GM23248 (cell line): ENCODE measurements around the gene GAK. TPM values are rescaled to one million over a fixed set of nuclear protein-coding genes. Genes with fewer than 3 reads are reported as not detected.

Experiments
- DNase-seq: peaks from one replicate; pipeline ENCODE4 v3.0.0-alpha.2; 2015
- H2AFZ ChIP-seq: fragments of 200-600 bp; sonication (generic); 2 replicates; pipeline ENCODE4 v1.6.1; 2016; ENCODE audit warnings: antibody characterized with exemption
- H3F3A ChIP-seq: fragments of 200-600 bp; sonication (generic); 2 replicates; pipeline ENCODE4 v1.6.1; 2016; ENCODE audit warnings: mild to moderate bottlenecking, antibody characterized with exemption, mixed run types; ENCODE audit not compliant: insufficient read depth
- H3K27ac ChIP-seq: fragments of 200-600 bp; sonication (generic); 2 replicates; pipeline ENCODE4 v1.5.1; 2016; ENCODE audit warnings: mild to moderate bottlenecking
- H3K27me3 ChIP-seq: fragments of 200-600 bp; sonication (generic); replicated peaks from 2 replicates; pipeline ENCODE4 v1.6.1; 2016; ENCODE audit warnings: mild to moderate bottlenecking; ENCODE audit not compliant: insufficient read depth
- H3K36me3 ChIP-seq: fragments of 200-600 bp; sonication (generic); 2 replicates; pipeline ENCODE4 v1.6.1; 2016; ENCODE audit warnings: low read depth, mild to moderate bottlenecking
- H3K4me1 ChIP-seq: fragments of 200-600 bp; sonication (generic); 2 replicates; pipeline ENCODE4 v1.6.1; 2016; ENCODE audit warnings: mild to moderate bottlenecking; ENCODE audit not compliant: insufficient read depth
- H3K4me2 ChIP-seq: fragments of 200-600 bp; sonication (generic); one replicate; pipeline ENCODE4 v1.6.1; 2016; ENCODE audit warnings: mild to moderate bottlenecking; ENCODE audit not compliant: unreplicated experiment
- H3K4me3 ChIP-seq: fragments of 200-600 bp; sonication (generic); 2 replicates; pipeline ENCODE4 v1.5.1; 2016; ENCODE audit warnings: mild to moderate bottlenecking
- H3K79me2 ChIP-seq: fragments of 200-600 bp; sonication (generic); 2 replicates; pipeline ENCODE4 v1.6.1; 2016; ENCODE audit warnings: mild to moderate bottlenecking; ENCODE audit not compliant: insufficient read depth
- H3K9ac ChIP-seq: fragments of 200-600 bp; sonication (generic); 2 replicates; pipeline ENCODE4 v1.6.1; 2016; ENCODE audit warnings: mild to moderate bottlenecking
- H3K9me2 ChIP-seq: fragments of 200-600 bp; sonication (generic); 2 replicates; pipeline ENCODE4 v1.6.1; 2016; ENCODE audit warnings: mixed run types, mild to moderate bottlenecking, moderate library complexity; ENCODE audit not compliant: insufficient read depth
- H3K9me3 ChIP-seq: fragments of 200-600 bp; sonication (generic); one replicate; pipeline ENCODE4 v1.6.1; 2017; ENCODE audit warnings: low read depth
- H4K20me1 ChIP-seq: fragments of 200-600 bp; sonication (generic); 2 replicates; pipeline ENCODE4 v1.6.0; 2016; ENCODE audit not compliant: insufficient read depth
- EZH2 ChIP-seq: fragments of 200-600 bp; sonication (generic); IDR thresholded peaks from 2 replicates; pipeline ENCODE4 v1.6.1; 2018; ENCODE audit warnings: antibody characterized with exemption, mild to moderate bottlenecking; ENCODE audit not compliant: insufficient read depth, poor library complexity, severe bottlenecking
- EZH2phosphoT487 ChIP-seq: fragments of 200-600 bp; sonication (generic); IDR thresholded peaks from 2 replicates; pipeline ENCODE4 v1.6.1; 2018; ENCODE audit warnings: antibody characterized with exemption, moderate library complexity, mild to moderate bottlenecking, low read depth; ENCODE audit not compliant: insufficient read depth
- WGBS, 2 experiments: methylation state at CpG; one replicate each; pipeline ENCODE4 v1.1.6; 2015 to 2017; ENCODE audit warnings: low lambda C conversion rate in 2 of 2, low coverage in 1 of 2; ENCODE audit errors: missing lambda C conversion rate in 2 of 2; 5-methylcytosine and 5-hydroxymethylcytosine counted together
- in situ Hi-C: fragments of 300-500 bp; cut with MboI; formaldehyde crosslinking; loops from 2 replicates; pipeline ENCODE4 v1.15.0; 2020
- polyA plus RNA-seq: library from polyadenylated mRNA; unstranded; fragments of >200 nt; fragmentation: Nextera tagmentation; extraction: Ambion mirVana; gene quantifications from 2 replicates; pipeline ENCODE4 v1.2.1, GENCODE V29; 2016
- total RNA-seq: library from RNA; depleted of rRNA; stranded (reverse); fragments of >200 nt; shearing (Covaris generic); gene quantifications from 2 replicates; pipeline ENCODE4 v1.2.3, GENCODE V29; 2014

Gene GAK
- total and polyA plus RNA-seq, 2 experiments from 2014 or later: 41.1 to 86.7 TPM

DNA sequence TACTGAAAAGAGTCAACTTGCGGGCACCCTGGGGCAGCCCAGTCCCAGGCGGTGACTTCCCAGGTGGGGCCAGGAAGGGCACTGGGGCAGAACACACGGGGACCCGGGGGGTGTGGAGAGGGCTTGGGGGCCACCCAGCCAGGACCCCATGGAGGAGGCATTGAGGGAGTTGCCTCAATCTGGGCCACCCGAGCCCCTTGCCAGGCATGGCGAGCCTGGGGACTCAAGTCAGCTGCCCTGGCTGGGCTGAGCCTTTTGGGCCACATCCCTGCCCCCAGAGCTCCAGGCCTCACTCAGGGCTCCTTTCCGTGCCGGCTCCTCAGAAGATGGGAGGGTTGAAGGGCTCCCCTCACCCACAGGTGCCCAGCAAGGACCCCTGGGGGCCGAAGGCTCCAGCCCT lies 99.6 kb downstream of the GAK start:
- DNase-seq: no peak
- in situ Hi-C loops: no loop called here
- Histone ChIP-seq H3K36me3 (no peaks in the 10 kb centered on the region), H2AFZ (no peak overlapping the region), H3K9me3 (no peaks in the 10 kb centered on the region), H3K4me3 (no peak overlapping the region), H3K27ac (no peak overlapping the region), H3K79me2 (no peaks in the 10 kb centered on the region), H3K4me2 (no peak overlapping the region), H3K4me1 (no peaks in the 10 kb centered on the region), H4K20me1 (no peaks in the 10 kb centered on the region), H3K9ac (no peak overlapping the region), H3K9me2 (no peaks in the 10 kb centered on the region), H3K27me3 (peaks cover 16% of the 10 kb centered on the region), H3F3A (no peaks in the 10 kb centered on the region)
- 65 to 70% methylated on average over 8 to 9 of the region's 9 CpGs for WGBS, 2 experiments
- no peak for TF ChIP-seq EZH2phosphoT487
- no peak for TF ChIP-seq EZH2

DNA sequence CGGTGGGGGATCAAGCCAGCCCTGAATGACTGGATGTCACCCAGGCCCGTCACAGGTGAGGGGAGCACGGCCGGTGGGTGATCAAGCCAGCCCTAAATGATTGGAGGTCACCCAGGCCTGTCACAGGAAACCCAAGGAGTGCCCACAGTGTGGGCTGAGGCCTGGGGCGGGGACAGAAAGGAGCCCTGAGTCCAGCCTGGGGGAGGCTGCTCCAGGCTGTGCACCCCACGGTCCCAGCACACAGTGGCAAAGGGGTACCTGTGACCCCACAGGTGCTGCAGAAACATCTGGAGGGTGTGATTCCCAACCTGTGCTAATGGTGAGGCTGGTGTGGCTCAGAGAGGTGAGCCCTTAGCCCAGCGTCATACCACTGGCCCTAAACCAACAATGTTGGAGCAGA lies 100.0 kb downstream of the GAK start:
- no peak for TF ChIP-seq EZH2phosphoT487
- no peak for TF ChIP-seq EZH2
- H3K27ac ChIP-seq: no peak overlapping the region
- DNase-seq: no peak
- in situ Hi-C loops: no loop called here
- H3K9ac ChIP-seq: no peak overlapping the region
- no peak overlapping the region for H3K4me2 ChIP-seq
- no peak overlapping the region for H3K4me3 ChIP-seq
- no peaks in the 10 kb centered on the region for H3K79me2 ChIP-seq
- H3K4me1 ChIP-seq: no peaks in the 10 kb centered on the region
- H3K27me3 ChIP-seq: peaks cover 20% of the 10 kb centered on the region
- 58 to 85% methylated on average over 2 to 7 of the region's 7 CpGs for WGBS, 2 experiments
- H3K9me3 ChIP-seq: no peaks in the 10 kb centered on the region
- H3F3A ChIP-seq: no peaks in the 10 kb centered on the region
- no peaks in the 10 kb centered on the region for H4K20me1 ChIP-seq
- no peaks in the 10 kb centered on the region for H3K36me3 ChIP-seq
- H3K9me2 ChIP-seq: no peaks in the 10 kb centered on the region
- H2AFZ ChIP-seq: no peak overlapping the region

GRCh38 chr4:831483-831805 lies 100.7 kb downstream of the GAK start:
- in situ Hi-C loops: no loop called here
- no peaks in the 10 kb centered on the region for H3K9me3 ChIP-seq
- 32 to 41% methylated on average over 3 of the region's 3 CpGs for WGBS, 2 experiments
- H3K4me2 ChIP-seq: no peak overlapping the region
- H3F3A ChIP-seq: no peaks in the 10 kb centered on the region
- no peaks in the 10 kb centered on the region for H3K36me3 ChIP-seq
- no peaks in the 10 kb centered on the region for H3K79me2 ChIP-seq
- H3K9me2 ChIP-seq: no peaks in the 10 kb centered on the region
- H3K27ac ChIP-seq: no peak overlapping the region
- H3K27me3 ChIP-seq: peaks cover 25% of the 10 kb centered on the region
- TF ChIP-seq EZH2phosphoT487 (no peak), EZH2 (no peak)
- H4K20me1 ChIP-seq: no peaks in the 10 kb centered on the region
- no peak for DNase-seq
- H3K4me1 ChIP-seq: no peaks in the 10 kb centered on the region
- H3K4me3 ChIP-seq: no peak overlapping the region
- H3K9ac ChIP-seq: no peak overlapping the region
- H2AFZ ChIP-seq: no peak overlapping the region

- Histone ChIP-seq H4K20me1 (no peaks in the 10 kb centered on the region), H2AFZ (no peak overlapping the region), H3K79me2 (no peaks in the 10 kb centered on the region), H3F3A (no peaks in the 10 kb centered on the region), H3K9ac (no peak overlapping the region), H3K9me3 (no peaks in the 10 kb centered on the region), H3K9me2 (no peaks in the 10 kb centered on the region), H3K4me3 (no peak overlapping the region), H3K27ac (no peak overlapping the region), H3K4me2 (no peak overlapping the region), H3K36me3 (no peaks in the 10 kb centered on the region), H3K4me1 (no peaks in the 10 kb centered on the region), H3K27me3 (peaks cover 25% of the 10 kb centered on the region)
- WGBS, 2 experiments: 32 to 60% methylated on average over 17 to 23 of the region's 23 CpGs
- in situ Hi-C loops: no loop called here
- TF ChIP-seq EZH2 (no peak), EZH2phosphoT487 (no peak)
- DNase-seq: no peak
These were observed 101.3 kb downstream of the GAK start for GRCh38 chr4:830601-831482.
